Keratinocyte (primary cell): Measurements from ENCODE around the gene EP300. TPM values are rescaled to one million over a fixed set of nuclear protein-coding genes. Genes with fewer than 3 reads are reported as not detected.

ENCODE experiments used
- DNase-seq: peaks from one replicate; pipeline ENCODE4 v3.0.0-alpha.2; 2011; ENCODE audit warnings: low read depth, missing footprints, low spot score
- FAIRE-seq: peaks from 2 replicates; lab custom pipeline; 2011; peaks lifted over from hg19 to GRCh38; lab: Jason Lieb, UNC
- H2AFZ ChIP-seq: 2 replicates; pipeline ENCODE4 v1.6.0; 2012; ENCODE audit warnings: low read length, control low read depth, inconsistent platforms; ENCODE audit not compliant: control insufficient read depth
- H3K27ac ChIP-seq: 2 replicates; pipeline ENCODE4 v1.5.1; 2011; ENCODE audit warnings: low read length; ENCODE audit not compliant: control insufficient read depth, insufficient read depth
- H3K27me3 ChIP-seq: 3 replicates; pipeline ENCODE4 v1.6.0; 2011; ENCODE audit warnings: low read length; ENCODE audit not compliant: control insufficient read depth, insufficient read depth; ENCODE audit errors: extremely low read depth
- H3K36me3 ChIP-seq, 2 experiments: 2 replicates in 1 of 2; 3 replicates in 1 of 2; pipeline ENCODE4 v1.5.1; 2011; ENCODE audit warnings: low read length in 2 of 2, mild to moderate bottlenecking in 1 of 2; ENCODE audit not compliant: control insufficient read depth in 2 of 2, insufficient read depth in 2 of 2; ENCODE audit errors: extremely low read depth in 1 of 2
- H3K4me1 ChIP-seq: 3 replicates; pipeline ENCODE4 v1.5.1; 2011; ENCODE audit warnings: low read length; ENCODE audit not compliant: control insufficient read depth, insufficient read depth; ENCODE audit errors: extremely low read depth
- H3K4me2 ChIP-seq: 3 replicates; pipeline ENCODE4 v1.6.0; 2011; ENCODE audit warnings: low read depth, low read length; ENCODE audit not compliant: control insufficient read depth, insufficient read depth; ENCODE audit errors: extremely low read depth
- H3K4me3 ChIP-seq, 3 experiments: fragments of 200-600 bp in 1 of 3; sonication (generic) in 1 of 3; 2 replicates in 2 of 3; 3 replicates in 1 of 3; pipeline ENCODE4 v1.5.1; 2011 to 2016; ENCODE audit warnings: low read length in 3 of 3, mild to moderate bottlenecking in 3 of 3, control low read depth in 2 of 3, inconsistent platforms in 1 of 3, low read depth in 1 of 3, mixed read lengths in 1 of 3, mixed run types in 1 of 3, moderate library complexity in 1 of 3; ENCODE audit not compliant: control insufficient read depth in 2 of 3, insufficient read depth in 2 of 3; ENCODE audit errors: extremely low read depth in 1 of 3
- H3K79me2 ChIP-seq: 2 replicates; pipeline ENCODE4 v1.6.0; 2012; ENCODE audit warnings: low read length; ENCODE audit not compliant: control insufficient read depth, insufficient read depth
- H3K9ac ChIP-seq: 3 replicates; pipeline ENCODE4 v1.6.0; 2011; ENCODE audit warnings: low read length; ENCODE audit not compliant: control insufficient read depth, insufficient read depth; ENCODE audit errors: extremely low read depth
- H3K9me1 ChIP-seq: 3 replicates; pipeline ENCODE4 v1.6.0; 2011; ENCODE audit warnings: low read length; ENCODE audit not compliant: control insufficient read depth, insufficient read depth; ENCODE audit errors: extremely low read depth
- H3K9me3 ChIP-seq: 2 replicates; pipeline ENCODE4 v1.5.1; 2012; ENCODE audit warnings: low read depth, low read length; ENCODE audit not compliant: control insufficient read depth
- H4K20me1 ChIP-seq: 3 replicates; pipeline ENCODE4 v1.6.0; 2011; ENCODE audit warnings: low read length; ENCODE audit not compliant: control insufficient read depth, insufficient read depth; ENCODE audit errors: extremely low read depth
- EZH2 ChIP-seq: IDR thresholded peaks from one replicate; pipeline ENCODE4 v1.6.1; 2012; ENCODE audit warnings: inconsistent platforms, mild to moderate bottlenecking, low read length, moderate library complexity
- dilution Hi-C: fragments of 300-500 bp; cut with MboI; formaldehyde crosslinking; loops from one replicate; pipeline ENCODE4 v1.7.0; 2020; ENCODE audit warnings: low sequenced_read_pairs; ENCODE audit not compliant: extremely low pct_ligation_motif_present
- polyA plus RNA-seq, 5 experiments: library from polyadenylated mRNA; depleted of rRNA in 3 of 5; stranded (reverse) in 3 of 5; stranded (forward) in 1 of 5; unstranded in 1 of 5; fragments of >200 nt; gene quantifications; 1 replicate in 1 of 5; 2 replicates in 3 of 5; 3 replicates in 1 of 5; pipeline versions ENCODE4 v1.2.1 to v1.2.3, GENCODE V29; 2011 to 2012; ENCODE audit warnings: missing spikeins in 2 of 5, low read depth in 1 of 5, low replicate concordance in 1 of 5
- TF ChIP-seq, protein P1 (sequence below), 3 experiments: IDR thresholded peaks in 1 of 3; conservative IDR thresholded peaks in 1 of 3; optimal IDR thresholded peaks in 1 of 3; 2 replicates in 2 of 3; 3 replicates in 1 of 3; pipeline versions ENCODE3 to v1.5.1; 2011; ENCODE audit warnings: low read length in 3 of 3, mild to moderate bottlenecking in 3 of 3, moderate library complexity in 2 of 3, control low read depth in 1 of 3, inconsistent platforms in 1 of 3; ENCODE audit not compliant: insufficient read depth in 2 of 3; ENCODE audit errors: extremely low read depth in 1 of 3

Gene EP300
- polyA plus RNA-seq, 1 donor (not counting 4 experiments of a cell fraction or from before 2014, with no cell fraction given), result 10.5 TPM

DNA sequence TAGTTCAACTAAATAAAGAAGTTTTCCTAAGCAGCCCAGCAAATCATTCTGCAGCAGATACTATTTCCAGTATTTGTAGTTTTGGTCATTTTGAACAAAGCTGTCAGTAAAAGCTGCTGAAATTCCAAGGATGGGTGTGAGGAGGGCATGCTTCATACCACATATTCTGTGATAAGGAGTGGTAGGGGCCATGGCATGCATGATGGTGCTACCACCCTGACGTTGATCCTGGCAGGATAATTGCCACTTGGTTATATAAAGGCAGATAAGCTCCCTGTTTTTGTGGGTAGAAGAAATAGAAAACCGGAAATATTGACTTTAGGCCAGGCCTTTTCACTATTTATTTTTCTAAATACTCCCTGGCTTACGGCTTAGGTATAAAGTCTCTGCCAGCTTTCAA, 79.6 kb downstream of the EP300 start:
- Histone ChIP-seq H3K9me1 (no peaks in the 10 kb centered on the region), H3K4me1 (no peaks in the 10 kb centered on the region), H3K4me3 (no peak overlapping the region), H3K4me2 (no peak overlapping the region), H3K9me3 (no peaks in the 10 kb centered on the region), H3K27me3 (no peaks in the 10 kb centered on the region), H2AFZ (no peak overlapping the region), H3K9ac (no peak overlapping the region), H3K27ac (no peak overlapping the region), H3K36me3 (peaks cover 34 to 59% of the 10 kb centered on the region in 2 experiments), H3K79me2 (no peaks in the 10 kb centered on the region), H4K20me1 (no peaks in the 10 kb centered on the region)
- FAIRE-seq, result no peak
- dilution Hi-C loops, result no loop called here
- no peak for TF ChIP-seq EZH2
- TF ChIP-seq, protein P1, sequence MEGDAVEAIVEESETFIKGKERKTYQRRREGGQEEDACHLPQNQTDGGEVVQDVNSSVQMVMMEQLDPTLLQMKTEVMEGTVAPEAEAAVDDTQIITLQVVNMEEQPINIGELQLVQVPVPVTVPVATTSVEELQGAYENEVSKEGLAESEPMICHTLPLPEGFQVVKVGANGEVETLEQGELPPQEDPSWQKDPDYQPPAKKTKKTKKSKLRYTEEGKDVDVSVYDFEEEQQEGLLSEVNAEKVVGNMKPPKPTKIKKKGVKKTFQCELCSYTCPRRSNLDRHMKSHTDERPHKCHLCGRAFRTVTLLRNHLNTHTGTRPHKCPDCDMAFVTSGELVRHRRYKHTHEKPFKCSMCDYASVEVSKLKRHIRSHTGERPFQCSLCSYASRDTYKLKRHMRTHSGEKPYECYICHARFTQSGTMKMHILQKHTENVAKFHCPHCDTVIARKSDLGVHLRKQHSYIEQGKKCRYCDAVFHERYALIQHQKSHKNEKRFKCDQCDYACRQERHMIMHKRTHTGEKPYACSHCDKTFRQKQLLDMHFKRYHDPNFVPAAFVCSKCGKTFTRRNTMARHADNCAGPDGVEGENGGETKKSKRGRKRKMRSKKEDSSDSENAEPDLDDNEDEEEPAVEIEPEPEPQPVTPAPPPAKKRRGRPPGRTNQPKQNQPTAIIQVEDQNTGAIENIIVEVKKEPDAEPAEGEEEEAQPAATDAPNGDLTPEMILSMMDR (optimal IDR thresholded peaks at IDR 0.05 in 1 of 3, IDR thresholded peaks at IDR 0.05 in 1 of 3, conservative IDR thresholded peaks at IDR 0.05 in 1 of 3; ENCODE audit: extremely low read depth in 1 of 3, insufficient read depth in 2 of 3, low read length in 3 of 3), result no peak
- no peak for DNase-seq

DNA sequence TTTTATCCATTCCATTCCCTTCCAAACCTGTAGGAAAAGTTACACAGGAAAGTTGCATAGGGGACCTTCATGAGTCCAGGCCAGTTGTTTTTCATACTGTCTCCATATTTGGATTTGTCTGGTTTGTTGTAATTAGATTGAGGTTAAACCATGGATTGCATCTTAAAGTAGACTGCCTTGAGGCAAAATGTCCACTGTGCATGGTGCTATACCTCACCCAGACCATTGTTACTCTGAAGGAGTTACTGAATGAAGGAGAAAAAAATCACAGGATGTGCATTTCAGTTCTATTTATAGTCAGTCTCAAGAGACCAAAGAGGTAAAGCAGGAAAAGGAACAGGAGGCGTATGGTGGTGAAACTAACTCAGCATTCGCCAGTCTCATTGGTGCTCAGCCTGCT, 83.2 kb downstream of the EP300 start:
- no peaks in the 10 kb centered on the region for H3K9me1 ChIP-seq
- H3K4me3 ChIP-seq, result no peak overlapping the region
- H3K36me3 ChIP-seq, result peaks cover 46 to 52% of the 10 kb centered on the region in 2 experiments
- H4K20me1 ChIP-seq, result no peaks in the 10 kb centered on the region
- no peak overlapping the region for H2AFZ ChIP-seq
- H3K27ac ChIP-seq, result no peak overlapping the region
- no peak overlapping the region for H3K9ac ChIP-seq
- no peaks in the 10 kb centered on the region for H3K27me3 ChIP-seq
- no peaks in the 10 kb centered on the region for H3K9me3 ChIP-seq
- FAIRE-seq (no peak), DNase-seq (no peak)
- H3K79me2 ChIP-seq, result no peaks in the 10 kb centered on the region
- TF ChIP-seq, protein P1 (optimal IDR thresholded peaks at IDR 0.05 in 1 of 3, IDR thresholded peaks at IDR 0.05 in 1 of 3, conservative IDR thresholded peaks at IDR 0.05 in 1 of 3; ENCODE audit: extremely low read depth in 1 of 3, insufficient read depth in 2 of 3, low read length in 3 of 3), result no peak
- TF ChIP-seq EZH2, result no peak
- no peak overlapping the region for H3K4me2 ChIP-seq
- dilution Hi-C loops, result no loop called here
- H3K4me1 ChIP-seq, result no peaks in the 10 kb centered on the region
